Activated T-helper 9 cell treated with anti-CD3 and anti-CD28 coated beads, Interleukin-2, amount 50 U/mL, for 16 hours (primary cell): Measurements from ENCODE around the gene FARS2.
"Not testable (repeated sequence)": the region's sequence is repeated elsewhere in the genome, so short reads cannot be mapped to it uniquely, and the experiment has no call there.

Experiments
- DNase-seq: peaks from one replicate; pipeline ENCODE4 v3.0.0-alpha.2; 2020; ENCODE audit warnings: low read depth

The FARS2 gene

DNA sequence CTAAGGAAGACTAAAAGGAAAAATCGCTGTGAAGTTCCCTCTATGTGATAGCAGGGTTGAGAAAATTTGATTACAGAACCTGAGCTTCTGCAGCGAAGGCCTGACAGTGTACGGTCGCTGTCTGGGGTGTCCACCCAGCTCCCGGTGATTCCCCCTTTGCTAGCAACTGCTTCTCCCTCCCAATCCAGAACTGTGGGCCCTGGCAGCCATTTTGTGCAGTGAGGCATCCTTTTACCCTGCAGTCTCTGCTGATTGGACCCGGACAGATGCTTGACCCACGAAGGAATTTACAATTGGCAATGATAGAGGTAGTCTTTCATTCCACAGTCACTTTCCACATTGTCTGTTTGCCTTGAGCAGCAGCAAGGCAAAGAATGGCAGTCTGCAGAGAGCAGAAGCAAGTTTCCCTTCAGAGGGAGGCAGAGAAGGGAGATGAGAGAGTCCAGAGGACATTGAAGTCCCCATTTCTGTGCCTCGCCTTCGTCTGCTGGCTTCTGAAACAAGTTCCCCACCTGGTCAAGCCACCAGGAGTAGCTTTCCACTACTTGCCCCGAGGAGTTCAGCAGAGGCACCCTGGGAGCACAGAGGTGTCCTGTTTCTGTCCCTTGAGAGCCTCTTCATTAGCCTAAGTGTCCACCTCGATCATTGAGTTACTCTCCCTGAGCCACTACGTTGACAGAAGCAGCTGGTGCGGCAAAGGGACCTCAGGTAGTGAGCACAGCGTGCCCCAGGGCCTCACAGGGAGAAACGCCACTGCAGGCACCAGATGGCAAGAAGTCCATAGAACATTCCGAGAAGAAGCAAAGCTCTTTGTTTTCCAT lies 375.1 kb downstream of the FARS2 start:
- no peak for DNase-seq

DNA sequence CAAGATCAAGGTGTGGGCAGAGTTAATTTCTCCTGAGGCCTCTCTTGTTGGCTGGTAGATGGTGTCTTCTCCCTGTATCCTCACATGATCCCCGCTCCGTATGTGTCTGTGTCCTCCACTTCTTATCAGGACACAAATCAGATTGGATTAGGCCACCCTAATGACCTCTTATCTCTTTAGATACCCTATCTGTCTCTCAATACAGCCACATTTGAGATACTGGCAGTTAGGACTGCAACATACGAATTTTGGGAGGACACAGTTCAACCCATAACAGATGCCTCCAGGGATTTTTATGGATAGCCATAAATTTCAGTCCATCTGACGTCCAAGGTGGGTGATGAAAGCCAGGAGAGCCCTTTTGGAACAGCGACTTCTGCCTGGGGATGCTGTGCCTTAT lies 376.4 kb downstream of the FARS2 start:
- DNase-seq = no peak

DNA sequence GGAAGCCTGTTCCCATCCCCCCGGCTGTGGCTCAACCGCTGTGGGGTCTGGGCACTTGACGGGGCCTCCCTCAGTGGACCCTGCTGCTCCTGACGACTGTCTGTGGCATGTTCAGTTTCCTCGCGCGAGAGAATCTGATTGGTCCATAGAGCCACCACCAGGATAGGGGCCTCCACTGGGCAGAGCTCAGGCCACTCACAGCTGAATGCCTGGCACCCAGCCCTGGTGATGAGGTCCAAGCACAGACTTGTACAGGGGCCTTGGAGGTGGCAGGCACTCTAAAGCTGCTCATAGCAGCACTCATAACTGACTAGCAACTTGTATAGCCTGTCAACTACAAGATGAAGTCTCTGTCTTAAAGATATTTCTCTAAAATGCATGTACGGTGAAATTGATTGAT lies 377.4 kb downstream of the FARS2 start:
- no peak for DNase-seq

DNA sequence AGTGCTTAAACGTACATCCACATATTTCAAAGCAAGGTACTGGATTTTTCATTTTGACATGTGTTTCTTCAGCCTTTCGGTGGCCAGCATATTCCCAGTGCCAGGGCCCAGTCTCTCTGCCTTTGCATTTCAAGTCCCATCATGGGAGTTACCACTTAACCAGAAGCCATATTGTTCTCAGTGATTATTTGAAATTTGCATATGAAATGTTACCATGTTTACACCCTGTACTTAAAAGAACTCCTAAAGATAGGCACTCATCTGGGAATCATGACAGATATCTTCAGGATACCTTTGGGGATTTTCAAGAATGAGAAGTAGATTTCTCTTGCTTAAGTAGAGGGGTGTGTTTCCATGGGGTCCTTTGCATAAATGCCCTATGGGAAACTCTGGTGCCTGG lies 377.9 kb downstream of the FARS2 start:
- DNase-seq = no peak

DNA sequence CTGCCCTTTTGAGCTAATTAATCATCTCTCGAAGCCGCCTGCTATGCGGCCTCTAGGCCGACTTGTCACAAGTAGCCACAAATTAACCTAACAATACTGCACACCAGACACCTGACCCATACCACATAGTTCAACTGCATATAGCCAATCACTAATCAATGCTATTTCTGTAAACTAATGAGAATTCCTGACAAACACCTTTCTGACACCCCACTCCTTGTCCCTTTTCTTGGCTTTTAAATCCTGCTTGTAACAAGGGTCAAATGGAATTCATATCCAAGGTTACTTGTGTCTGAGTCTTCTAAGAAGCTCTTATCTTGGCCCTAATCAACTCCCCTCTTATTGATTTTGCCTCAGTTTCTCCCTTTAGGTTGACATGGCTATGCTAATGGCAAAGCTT lies 379.3 kb downstream of the FARS2 start:
- no peak for DNase-seq

DNA sequence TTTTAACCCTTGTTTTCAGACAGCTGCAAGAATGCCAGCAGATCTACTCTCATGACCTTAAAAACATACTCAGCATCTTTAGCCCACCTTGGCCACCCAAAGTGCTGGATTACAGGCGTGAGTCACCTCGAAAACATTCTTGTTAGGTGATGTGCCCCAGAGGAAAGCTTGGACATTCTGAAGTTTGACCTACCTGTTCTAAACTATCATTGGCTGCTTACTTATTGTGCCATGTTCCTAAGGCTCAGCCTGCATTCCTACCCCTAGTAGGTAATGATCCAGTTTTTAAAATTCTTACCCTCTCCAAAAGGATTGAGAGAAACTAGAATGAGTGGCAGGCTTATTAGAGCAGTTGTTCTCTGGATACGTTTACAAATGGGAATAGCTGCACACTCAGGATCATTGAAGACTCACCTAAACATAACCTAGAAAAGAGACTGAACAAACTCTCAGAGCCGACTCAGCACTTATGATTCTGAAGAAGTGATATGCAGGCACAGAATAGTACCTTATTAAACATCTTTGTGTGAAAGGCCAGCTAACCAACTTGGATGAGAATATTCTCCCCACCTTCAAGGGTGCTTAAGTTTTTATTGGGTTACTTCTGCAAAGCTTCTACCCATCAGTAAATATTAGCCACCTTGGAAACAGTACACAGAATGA lies 383.3 kb downstream of the FARS2 start:
- no peak for DNase-seq

DNA sequence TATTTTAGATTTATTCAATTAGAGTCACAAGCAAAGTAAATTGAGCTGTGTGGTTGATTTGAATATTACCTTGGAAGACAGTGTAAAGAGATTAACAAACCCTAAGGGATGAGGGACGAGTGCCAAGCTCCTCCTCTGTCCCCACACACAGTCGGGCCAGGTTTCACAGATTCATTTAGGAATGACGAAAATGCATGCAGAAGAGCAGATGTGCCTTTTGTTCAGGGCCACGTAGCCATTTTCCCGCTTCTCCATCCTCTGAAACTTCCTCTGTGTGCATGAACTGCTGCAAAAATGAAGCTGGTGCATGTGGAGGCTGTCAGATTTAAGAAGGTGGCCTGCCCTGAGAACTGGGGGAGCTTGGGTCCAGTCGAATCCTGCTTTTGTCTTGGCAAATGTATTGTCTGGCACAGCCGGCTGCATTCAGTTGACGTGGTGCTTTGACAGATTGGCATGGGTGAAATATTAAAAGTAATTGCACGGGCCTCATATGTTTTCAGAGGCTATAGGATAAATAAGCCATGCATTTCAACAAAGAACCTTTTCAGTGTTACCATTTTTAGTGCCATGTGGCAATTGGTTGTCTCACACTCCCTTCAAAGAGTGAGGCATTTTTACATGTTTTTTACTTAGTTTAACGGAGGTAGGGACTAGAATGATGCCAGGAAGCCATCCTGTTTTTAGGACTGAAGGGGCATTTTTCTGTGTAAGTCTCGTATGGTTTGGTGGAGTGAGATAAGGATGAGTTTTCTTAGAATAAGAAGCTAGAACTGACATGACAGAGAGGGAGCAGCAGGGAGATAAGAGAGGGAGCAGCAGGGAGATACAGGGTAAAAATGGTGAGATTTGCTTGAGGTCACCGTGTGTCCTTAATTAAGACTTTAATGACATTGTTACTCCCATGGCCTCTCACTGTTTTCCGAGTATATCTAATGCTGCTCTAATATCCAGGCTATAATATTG lies 384.3 kb downstream of the FARS2 start:
- no peak for DNase-seq

DNA sequence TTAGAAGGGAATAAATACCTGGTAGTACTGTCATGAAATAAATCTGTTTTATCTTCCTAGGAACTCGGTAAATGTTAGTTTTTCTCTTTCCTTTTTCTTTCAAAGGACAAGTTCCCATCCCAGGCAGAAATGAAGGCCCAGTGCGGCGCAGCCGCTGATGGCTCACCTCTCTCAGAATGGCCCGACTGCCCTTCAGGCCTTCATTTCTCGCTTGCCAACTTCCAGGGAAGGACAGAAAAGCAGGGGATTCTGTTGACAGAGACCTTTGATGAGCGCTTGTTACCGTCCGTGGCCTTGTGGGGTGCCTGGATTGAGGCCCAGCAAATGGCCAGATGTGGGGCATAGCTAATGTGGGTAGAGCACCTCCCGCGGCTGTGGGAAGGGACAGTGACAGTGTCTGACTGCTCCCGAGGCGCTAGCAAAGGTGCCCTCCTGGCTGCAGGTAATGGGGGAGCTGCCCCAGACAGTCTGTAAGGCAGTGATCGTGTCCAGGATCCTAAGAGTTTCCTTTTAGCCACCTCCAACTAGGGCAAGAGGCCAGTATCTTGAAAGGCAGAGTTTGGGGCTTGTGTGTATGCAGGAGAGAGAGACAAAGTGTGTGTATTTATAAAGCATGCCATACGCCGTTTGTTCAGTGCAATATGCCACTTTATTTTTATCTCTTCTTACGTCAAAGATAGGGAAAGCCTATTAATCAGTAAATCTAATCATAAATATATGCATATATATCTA lies 391.3 kb downstream of the FARS2 start:
- DNase-seq = no peak

DNA sequence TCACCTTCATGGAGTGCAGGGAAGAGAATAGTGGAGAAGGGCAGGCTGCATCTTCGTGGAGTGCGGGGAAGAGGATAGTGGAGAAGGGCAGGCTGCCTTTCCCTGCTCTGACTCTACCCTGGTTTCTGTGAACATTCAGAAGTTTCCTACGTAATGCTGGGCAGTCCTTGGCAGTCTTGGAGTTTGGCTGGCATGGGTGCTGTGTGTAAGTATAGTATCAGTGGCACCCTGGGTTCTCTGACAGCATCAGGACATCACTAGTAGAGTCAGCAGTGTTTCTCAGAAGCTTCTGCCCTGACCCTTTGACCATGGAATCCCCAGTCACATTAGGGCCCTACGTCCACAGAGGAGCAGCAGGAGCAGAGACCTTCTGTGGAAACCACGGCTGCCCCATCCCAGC lies 392.5 kb downstream of the FARS2 start:
- DNase-seq = no peak

DNA sequence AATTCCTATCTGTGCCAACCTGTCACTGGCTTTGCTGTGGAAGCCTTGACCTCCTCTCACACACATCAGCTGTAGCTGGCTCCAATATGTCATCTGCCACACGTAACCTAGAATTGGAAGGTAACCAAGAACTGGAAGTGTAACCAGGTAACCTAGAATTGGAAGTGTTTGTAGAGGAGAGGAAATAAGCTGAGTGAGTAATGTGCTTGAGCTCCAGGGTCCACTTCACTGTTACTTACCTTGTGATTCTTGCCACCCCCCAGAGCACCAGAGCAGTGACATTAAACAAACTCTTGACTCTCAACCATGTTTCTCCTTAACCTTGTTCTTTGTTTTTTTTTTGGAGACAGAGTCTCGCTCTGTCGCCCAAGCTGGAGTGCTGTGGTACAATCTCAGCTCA lies 394.9 kb downstream of the FARS2 start:
- no peak for DNase-seq

DNA sequence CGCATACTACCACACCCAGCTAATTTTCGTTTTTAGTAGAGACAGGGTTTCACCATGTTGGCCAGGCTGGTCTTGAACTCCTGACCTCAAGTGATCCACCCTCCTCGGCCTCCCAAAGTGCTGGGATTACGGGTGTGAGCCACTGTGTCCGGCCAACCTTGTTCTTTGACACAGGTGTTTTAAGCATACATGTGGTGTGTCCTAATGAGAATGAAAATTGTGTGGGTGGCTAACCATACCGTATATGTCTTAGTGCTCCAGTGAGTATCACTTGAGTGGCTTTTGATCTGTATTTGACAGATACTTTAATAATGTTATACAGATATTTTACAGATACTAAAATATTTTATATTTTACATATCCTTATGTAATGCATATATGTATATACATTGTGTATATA lies 395.4 kb downstream of the FARS2 start:
- DNase-seq = not testable (repeated sequence)

DNA sequence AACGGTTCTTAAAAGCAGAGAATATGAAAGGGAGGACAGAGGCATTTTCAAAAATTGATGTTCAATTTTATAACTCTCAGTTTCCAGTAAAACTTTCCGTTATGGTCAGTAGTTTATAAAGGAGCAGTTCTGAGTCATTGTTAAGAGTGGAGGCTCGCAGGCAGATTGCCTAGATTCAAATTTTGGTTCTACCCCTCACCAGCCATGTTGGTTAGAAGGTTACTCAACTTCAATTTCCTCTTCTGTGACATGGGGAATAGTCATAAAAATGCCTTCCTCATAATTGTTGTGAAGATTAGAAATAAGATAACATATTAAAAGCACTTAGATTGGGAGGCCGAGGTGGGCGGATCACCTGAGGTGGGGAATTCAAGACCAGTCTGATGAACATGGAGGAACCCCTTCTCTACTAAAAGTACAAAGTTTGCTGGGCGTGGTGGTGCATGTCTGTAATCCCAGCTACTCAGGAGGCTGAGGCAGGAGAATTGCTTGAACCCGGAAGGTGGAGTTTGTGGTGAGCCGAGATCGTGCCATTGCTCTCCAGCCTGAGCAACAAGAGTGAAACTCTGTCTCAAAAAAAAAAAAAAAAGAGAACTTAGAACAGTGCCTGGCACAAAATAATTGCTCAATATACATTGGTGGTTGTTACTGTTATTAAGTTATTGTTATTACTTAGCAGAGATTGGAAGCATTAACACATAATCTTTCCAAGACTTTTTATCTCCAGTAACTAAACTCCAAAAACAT lies 396.5 kb downstream of the FARS2 start:
- no peak for DNase-seq

DNA sequence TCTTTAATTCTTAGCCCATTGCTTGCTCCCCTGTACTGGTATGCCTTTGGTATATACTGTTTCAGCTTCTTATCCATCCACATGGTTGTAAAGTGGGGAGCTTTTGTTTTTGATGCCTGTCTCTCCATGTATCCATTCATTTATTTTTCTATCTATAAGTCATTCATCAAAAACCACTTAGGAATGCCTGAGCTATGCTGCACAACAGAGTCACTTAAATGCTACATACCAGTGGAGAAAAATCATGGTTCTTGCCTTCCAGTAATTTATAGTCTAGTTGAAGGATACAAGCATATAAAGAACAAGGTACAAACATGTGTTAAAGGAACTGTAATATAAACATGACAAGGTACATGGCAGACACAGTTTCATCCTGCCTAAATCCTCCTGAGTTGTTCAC lies 398.2 kb downstream of the FARS2 start:
- no peak for DNase-seq

DNA sequence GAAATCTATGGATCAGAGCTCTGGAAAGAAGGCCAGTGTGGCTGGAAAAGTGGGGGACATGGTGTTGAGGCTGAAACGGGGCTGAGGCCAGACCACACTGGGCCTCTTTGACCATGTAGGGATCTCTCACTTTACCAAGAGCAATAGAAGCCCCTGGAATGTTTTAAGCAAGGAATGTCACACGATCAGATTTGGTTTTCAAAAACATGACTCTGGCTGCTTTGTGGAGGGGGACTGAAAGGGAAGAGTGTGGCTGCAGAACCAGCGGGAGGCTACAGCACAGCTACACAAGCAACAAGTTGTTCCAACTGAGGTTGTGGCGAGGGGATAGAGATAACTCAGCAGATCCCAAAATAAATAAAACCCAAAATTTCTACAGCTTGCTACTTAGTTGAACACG lies 399.5 kb downstream of the FARS2 start:
- DNase-seq = no peak

DNA sequence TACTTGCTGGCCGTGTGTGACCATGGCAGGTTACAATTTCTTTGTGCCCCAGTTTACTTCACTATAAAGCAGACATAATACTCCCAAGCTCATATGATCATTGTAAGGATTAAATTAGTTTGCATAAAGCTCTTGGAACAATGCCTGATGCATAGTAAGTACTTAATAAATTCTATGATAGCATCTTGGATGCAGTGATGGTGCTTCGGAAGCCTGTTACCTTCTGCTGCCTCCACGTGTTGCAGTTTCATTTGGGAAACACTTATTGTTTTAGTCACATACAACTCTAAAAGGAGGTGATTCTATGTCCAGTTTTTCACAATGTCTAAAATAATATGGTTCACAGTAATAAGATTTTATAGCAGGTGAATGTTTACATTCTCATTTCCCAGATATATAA lies 401.5 kb downstream of the FARS2 start:
- DNase-seq = no peak

DNA sequence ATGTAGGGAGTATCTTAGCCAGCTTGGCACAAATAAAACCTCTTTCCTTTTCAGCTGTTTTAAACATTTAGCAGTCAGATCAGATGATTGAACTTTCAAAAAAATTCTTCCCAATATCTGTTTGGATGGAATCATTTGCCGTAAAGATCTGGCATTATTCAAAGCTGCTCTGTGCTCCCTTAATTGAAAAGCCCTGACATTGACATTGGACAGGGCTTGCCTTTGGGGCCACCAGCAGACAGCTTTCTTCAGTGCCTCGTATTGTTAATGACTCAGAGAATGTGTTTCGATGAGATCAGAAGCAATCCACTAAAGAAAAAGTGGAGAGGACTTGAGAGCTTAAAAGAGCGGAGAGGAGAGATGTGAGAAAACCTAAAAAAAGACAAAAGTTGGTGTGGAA lies 401.9 kb downstream of the FARS2 start:
- DNase-seq = no peak

DNA sequence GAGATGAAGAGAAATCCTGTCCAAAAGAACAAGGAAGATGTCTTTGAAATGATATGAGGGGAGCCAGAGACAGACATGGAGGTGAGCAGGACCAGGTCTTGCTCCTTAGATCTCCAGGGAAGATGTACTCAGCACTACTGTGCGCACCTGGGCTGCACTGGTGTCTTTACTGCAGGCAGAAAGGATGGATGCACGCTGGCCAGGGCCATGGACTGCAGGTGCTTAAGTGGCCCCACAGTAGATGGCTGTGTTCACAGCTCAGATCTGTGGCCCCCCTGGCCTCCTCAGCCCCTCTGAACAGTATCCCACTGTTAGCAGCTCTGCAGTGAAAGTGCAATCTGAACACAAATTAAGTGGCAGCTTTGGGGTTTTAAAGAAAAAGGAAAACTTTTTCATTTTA lies 402.4 kb downstream of the FARS2 start:
- no peak for DNase-seq

DNA sequence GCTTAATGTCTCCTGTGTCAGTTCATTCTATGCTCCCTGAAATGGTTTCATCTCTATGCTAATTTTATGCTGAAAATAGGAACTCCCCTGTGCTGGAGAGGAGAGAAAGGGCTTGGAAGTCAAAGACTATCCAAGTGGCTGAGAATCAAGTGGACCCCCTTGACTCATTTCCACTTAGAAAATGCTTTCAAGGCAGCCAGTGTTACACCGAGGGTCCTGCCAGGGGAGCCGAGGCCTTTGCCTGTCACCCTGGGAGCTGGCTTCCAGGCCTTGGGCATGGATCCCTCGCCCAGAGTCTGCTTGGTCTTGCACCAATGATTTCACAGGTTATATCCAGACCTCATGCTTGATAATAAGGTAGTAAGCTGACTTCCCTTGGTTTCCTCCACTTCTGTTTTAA lies 402.8 kb downstream of the FARS2 start:
- no peak for DNase-seq

DNA sequence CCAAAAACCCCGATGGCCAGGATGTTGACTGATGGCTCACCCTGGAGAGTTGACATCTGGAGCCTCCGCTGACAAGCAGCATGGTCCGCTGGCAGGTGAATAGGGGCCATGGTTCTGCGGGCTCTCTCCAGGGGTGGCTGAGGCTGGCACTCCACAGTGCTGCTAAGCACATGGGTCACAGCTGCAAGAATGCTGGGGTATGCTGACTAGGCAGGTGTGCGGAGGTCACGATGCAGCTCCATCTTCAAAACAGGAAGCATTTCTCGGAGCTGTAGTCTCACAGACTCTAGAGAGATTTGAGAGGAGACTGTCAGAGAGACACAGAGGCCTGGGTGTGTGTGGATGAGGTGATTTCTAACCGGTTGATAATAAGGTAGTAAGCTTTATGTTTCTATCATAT lies 403.9 kb downstream of the FARS2 start:
- no peak for DNase-seq

DNA sequence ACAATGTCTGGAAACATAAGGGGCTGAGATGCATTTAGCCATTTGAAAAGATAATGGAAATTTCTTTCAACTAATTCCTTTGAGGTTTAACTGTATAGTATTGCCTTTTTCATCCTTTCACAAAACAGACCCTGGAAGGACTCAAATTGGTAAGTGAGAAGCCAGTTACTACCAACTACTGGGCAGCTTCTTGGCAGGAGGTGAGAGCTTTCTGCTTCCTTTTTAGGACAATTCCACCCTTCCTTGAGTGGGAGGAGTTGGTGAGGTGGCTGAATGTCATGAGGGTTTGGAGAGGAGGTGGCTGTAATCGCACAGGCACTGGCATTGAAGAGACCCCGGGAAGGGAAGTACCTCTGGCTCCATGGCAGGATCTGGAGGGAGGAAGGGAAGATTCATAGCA lies 404.4 kb downstream of the FARS2 start:
- DNase-seq = no peak

DNA sequence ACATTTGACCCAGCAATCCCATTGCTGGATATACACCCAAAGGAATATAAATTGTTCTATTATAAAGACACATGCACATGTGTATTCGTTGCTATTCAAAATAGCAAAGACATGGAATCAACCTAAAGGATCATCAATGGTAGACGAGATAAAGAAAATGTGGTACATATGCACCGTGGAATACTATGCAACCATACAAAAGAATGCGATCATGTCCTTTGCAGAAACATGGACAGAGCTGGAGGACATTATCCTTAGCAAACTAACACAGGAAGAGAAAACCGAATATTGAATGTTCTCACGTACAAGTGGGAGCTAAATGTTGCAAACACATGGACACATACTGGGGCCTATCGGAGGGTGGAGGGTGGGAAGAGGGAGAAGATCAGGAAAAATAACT lies 405.4 kb downstream of the FARS2 start:
- DNase-seq = no peak
